Right cardiac atrium (tissue), 5 donors: ENCODE measurements around the gene PPDPF. TPM values are rescaled to one million over a fixed set of nuclear protein-coding genes. Genes with fewer than 3 reads are reported as not detected.

Source experiments
- ATAC-seq, 2 donors: fragments of 200-7000 bp; cut with Tn5 transposase; one replicate each; pipeline versions ENCODE4 v1.8.0 to v1.9.1; 2020; ENCODE audit warnings: moderate library complexity in 2 of 2, mild to moderate bottlenecking in 1 of 2
- DNase-seq, 3 donors: peaks; one replicate each; pipeline ENCODE4 v3.0.0-alpha.2; 2020
- H3K27ac ChIP-seq: one replicate; pipeline ENCODE4 v1.5.1; 2013; ENCODE audit warnings: mild to moderate bottlenecking, low read length, control low read depth, moderate library complexity
- H3K27me3 ChIP-seq: one replicate; pipeline ENCODE4 v1.6.1; 2013; ENCODE audit not compliant: control insufficient read depth, insufficient read depth
- H3K4me1 ChIP-seq: one replicate; pipeline ENCODE4 v1.6.1; 2013; ENCODE audit warnings: low read length; ENCODE audit not compliant: control insufficient read depth, insufficient read depth
- H3K4me3 ChIP-seq: one replicate; pipeline ENCODE4 v1.5.1; 2013; ENCODE audit warnings: low read length, control low read depth
- H3K9me3 ChIP-seq: one replicate; pipeline ENCODE4 v1.6.1; 2013; ENCODE audit warnings: low read length; ENCODE audit not compliant: control insufficient read depth
- WGBS: extraction: QIAGEN DNeasy Blood & Tissue Kit; methylation state at CpG from one replicate; pipeline ENCODE4 v1.1.7; 2013; 5-methylcytosine and 5-hydroxymethylcytosine counted together
- intact Hi-C, 4 donors: fragments of 100-400 bp; cut with DNase I; formaldehyde crosslinking; loops; one replicate each; pipeline versions ENCODE4 v1.11.0 to v1.14.0; 2022 to 2023
- polyA plus RNA-seq: library from polyadenylated mRNA; stranded (reverse); fragments of 200-250 nt; gene quantifications from one replicate; pipeline ENCODE4 v1.2.3, GENCODE V29; 2013
- total RNA-seq, 4 donors: library from RNA; stranded (reverse); fragmentation: NEBNext Ultra II Directional; extraction: Animal tissue kit (Norgen Biotek cat#: 25700); gene quantifications; one replicate each; pipeline ENCODE4 v1.2.1, GENCODE V29; 2021
- donor health status: healthy with polysubstance abuse.
- donor health status: DM: no; HTN: yes; CAD: no.
- donor health status: DM: no; HTN: no; CAD: no.
- donor health status: DM: no; HTN: yes; CAD: no; lungs with severe emphysema.
- donor health status: DM: yes; HTN: yes; CAD: no.

PPDPF gene
- total and polyA plus RNA-seq, 5 donors = 143 to 276 (median 236) TPM

DNA sequence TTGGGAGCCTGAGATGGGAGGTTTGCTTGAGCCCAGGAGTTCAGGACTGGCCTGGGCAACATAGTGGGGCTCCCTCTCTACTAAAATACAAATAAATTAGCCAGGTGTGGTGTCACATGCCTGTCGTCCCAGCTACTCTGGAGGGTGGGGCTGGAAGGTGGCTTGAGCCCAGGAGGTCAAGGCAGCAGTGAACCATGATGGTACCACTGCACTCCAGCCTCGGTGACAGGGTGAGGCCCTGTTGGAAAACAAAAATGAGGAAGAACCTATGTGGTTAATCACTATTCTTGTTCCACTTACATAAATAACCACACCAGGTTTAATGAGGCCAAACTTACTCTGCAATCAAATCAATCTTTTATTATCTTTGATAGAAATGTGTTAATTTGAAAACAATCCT, 5.4 kb downstream of the PPDPF start:
- H3K9me3 ChIP-seq = no peaks in the 10 kb centered on the region
- no peak overlapping the region for H3K4me3 ChIP-seq
- peak in 1 of 3 donors; percentile 43 for DNase-seq
- H3K27me3 ChIP-seq = no peaks in the 10 kb centered on the region
- WGBS = 31% methylated on average over 2 of the region's 2 CpGs
- H3K4me1 ChIP-seq = peaks cover 5% of the 10 kb centered on the region
- no peak overlapping the region for H3K27ac ChIP-seq
- no peak for ATAC-seq
- intact Hi-C loops = no loop called here

DNA sequence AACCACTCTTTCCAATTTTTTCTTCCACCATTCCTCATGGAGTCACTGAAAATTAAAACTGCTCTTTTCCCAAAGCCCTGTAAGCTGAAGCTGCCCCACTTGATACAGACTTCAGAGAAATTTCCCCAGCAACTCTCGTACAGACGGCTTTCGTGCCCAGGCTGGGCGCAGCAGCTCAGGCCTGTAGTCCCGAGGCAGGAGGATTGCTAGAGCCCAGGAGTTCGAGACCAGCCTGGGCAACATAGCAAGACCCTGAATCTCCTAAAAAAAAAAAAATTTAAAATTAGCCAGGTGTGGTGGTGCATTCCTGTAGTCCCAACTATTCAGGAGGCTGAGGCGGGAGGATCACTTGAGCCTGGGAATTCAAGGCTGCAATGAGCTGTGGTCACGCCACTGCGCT, 6.6 kb downstream of the PPDPF start:
- ATAC-seq = no peak
- peaks cover 3% of the 10 kb centered on the region for H3K4me1 ChIP-seq
- no peaks in the 10 kb centered on the region for H3K9me3 ChIP-seq
- H3K27ac ChIP-seq = no peak overlapping the region
- no peak overlapping the region for H3K4me3 ChIP-seq
- 87% methylated on average over 9 of the region's 9 CpGs for WGBS
- intact Hi-C loops = no loop called here
- DNase-seq = peak in 1 of 3 donors; percentile 33
- H3K27me3 ChIP-seq = no peaks in the 10 kb centered on the region

GRCh38 chr20:63529180-63529860, 8.8 kb downstream of the PPDPF start:
- Histone ChIP-seq H3K27ac (no peak overlapping the region), H3K4me1 (no peaks in the 10 kb centered on the region), H3K9me3 (no peaks in the 10 kb centered on the region), H3K27me3 (no peaks in the 10 kb centered on the region), H3K4me3 (no peak overlapping the region)
- ATAC-seq (peak in 1 of 2 donors; percentile 6), DNase-seq (peak in 2 of 3 donors; percentile 45 to 61)
- intact Hi-C loops = no loop called here
- whole genome bisulfite sequencing = 75% methylated on average over 27 of the region's 27 CpGs

DNA sequence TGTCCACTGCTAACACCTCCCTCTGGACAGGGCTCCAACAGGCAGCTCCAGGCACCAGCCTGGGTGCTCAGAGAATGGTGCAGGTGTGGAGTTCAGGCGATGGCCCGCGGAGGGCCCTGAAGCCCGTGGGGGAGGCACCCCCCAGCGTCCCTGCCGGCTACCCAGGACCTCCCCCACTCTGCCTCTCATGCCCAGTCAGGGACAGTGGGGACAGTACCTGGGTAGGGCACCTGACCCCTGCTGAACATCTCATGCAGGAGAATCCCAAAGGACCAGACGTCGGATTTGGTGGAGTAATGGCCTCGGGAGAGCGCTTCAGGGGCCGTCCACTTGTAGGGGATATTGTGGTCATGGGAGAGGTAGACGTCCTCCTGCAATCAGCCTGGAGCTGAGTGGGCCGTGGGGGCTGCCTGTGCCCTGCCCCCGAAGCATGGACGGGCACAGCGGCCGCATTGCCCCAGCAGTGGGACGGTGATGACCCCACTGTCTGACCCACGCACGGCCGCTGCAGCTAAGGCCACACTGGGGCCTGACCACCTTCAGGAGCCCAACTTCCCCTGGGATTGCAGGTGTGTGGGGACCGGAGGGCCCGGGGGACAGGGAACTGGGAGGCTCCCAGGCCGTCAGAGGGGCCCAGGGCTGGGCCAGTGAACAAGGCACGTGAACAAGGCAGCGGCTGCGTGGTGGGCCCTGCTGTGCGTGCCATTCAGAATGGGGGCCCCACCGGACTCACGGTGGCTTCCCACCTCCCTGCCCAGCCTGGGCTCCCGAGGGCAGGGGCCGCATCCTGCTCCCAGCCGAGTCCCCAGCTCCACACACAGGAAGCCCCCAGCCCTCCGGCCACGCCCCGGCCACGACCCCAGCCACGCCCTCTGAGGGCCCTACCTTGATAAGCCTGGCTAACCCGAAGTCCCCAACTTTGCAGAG, 9.6 kb downstream of the PPDPF start:
- no peaks in the 10 kb centered on the region for H3K4me1 ChIP-seq
- no peaks in the 10 kb centered on the region for H3K27me3 ChIP-seq
- H3K27ac ChIP-seq = no peak overlapping the region
- WGBS = 73% methylated on average over 39 of the region's 39 CpGs
- ATAC-seq (peak in 1 of 2 donors; percentile 10), DNase-seq (peak; percentile 14 to 61 (median 51))
- H3K4me3 ChIP-seq = no peak overlapping the region
- H3K9me3 ChIP-seq = no peaks in the 10 kb centered on the region
- intact Hi-C loops = loop anchor here in 2 of 4 donors (10.0 kb wide), 2 partner anchors 255 to 445 kb away; partner anchors contain the start of gene SAMD10 (in 1 of the 2)

DNA sequence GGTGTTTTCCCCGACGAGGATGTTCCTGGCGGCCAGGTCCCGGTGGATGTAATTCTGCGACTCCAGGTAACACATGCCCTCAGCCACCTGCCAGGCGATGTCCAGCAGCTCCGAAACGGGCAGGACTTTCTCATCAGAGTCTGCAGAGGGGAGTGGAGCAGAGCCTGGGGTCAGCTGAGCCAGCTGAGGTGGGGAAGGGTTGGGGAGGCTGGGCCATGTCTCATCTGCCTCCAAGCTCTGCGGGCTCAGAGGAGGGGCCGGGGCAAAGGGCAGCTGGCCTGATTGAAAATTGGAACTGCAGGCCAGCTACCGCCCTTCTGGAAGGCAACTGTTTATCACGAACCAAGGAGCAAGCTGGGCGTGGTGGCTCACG, 10.2 kb downstream of the PPDPF start:
- Histone ChIP-seq H3K4me1 (no peaks in the 10 kb centered on the region), H3K27me3 (no peaks in the 10 kb centered on the region), H3K9me3 (no peaks in the 10 kb centered on the region), H3K4me3 (no peak overlapping the region), H3K27ac (no peak overlapping the region)
- ATAC-seq (no peak), DNase-seq (peak in 1 of 3 donors; percentile 34)
- intact Hi-C loops = loop anchor here in 2 of 4 donors (10.0 kb wide), 2 partner anchors 254 to 444 kb away; partner anchors contain the start of gene SAMD10 (in 1 of the 2)
- WGBS = 67% methylated on average over 14 of the region's 14 CpGs

- Histone ChIP-seq H3K4me3 (no peak overlapping the region), H3K27me3 (no peaks in the 10 kb centered on the region), H3K4me1 (no peaks in the 10 kb centered on the region), H3K9me3 (no peaks in the 10 kb centered on the region), H3K27ac (no peak overlapping the region)
- 77% methylated on average over 27 of the region's 27 CpGs for WGBS
- ATAC-seq = no peak
- intact Hi-C loops = loop anchor here in 2 of 4 donors (10.0 kb wide), 2 partner anchors 253 to 443 kb away; partner anchors contain the start of gene SAMD10 (in 1 of the 2)
- DNase-seq = peak in 1 of 3 donors; percentile 33
These were observed 11.3 kb downstream of the PPDPF start for GRCh38 chr20:63531686-63532448.

- DNase-seq (peak in 2 of 3 donors; percentile 31 to 47), ATAC-seq (no peak)
- Histone ChIP-seq H3K4me3 (no peak overlapping the region), H3K27me3 (no peaks in the 10 kb centered on the region), H3K4me1 (no peaks in the 10 kb centered on the region), H3K27ac (no peak overlapping the region), H3K9me3 (no peaks in the 10 kb centered on the region)
- intact Hi-C loops = loop anchor here in 2 of 4 donors (10.0 kb wide), 2 partner anchors 252 to 442 kb away; partner anchors contain the start of gene SAMD10 (in 1 of the 2)
- WGBS = 73% methylated on average over 24 of the region's 24 CpGs
These were observed 11.9 kb downstream of the PPDPF start for GRCh38 chr20:63532449-63532971.

- DNase-seq = peak in 2 of 3 donors; percentile 28 to 49
- no peaks in the 10 kb centered on the region for H3K27me3 ChIP-seq
- no peak for ATAC-seq
- no peaks in the 10 kb centered on the region for H3K9me3 ChIP-seq
- H3K4me3 ChIP-seq = no peak overlapping the region
- no peaks in the 10 kb centered on the region for H3K4me1 ChIP-seq
- intact Hi-C loops = loop anchor here in 2 of 4 donors (10.0 kb wide), 2 partner anchors 251 to 441 kb away; partner anchors contain the start of gene SAMD10 (in 1 of the 2)
- 70% methylated on average over 14 of the region's 14 CpGs for WGBS
- H3K27ac ChIP-seq = no peak overlapping the region
These were observed 12.8 kb downstream of the PPDPF start for GRCh38 chr20:63533388-63533787.

DNA sequence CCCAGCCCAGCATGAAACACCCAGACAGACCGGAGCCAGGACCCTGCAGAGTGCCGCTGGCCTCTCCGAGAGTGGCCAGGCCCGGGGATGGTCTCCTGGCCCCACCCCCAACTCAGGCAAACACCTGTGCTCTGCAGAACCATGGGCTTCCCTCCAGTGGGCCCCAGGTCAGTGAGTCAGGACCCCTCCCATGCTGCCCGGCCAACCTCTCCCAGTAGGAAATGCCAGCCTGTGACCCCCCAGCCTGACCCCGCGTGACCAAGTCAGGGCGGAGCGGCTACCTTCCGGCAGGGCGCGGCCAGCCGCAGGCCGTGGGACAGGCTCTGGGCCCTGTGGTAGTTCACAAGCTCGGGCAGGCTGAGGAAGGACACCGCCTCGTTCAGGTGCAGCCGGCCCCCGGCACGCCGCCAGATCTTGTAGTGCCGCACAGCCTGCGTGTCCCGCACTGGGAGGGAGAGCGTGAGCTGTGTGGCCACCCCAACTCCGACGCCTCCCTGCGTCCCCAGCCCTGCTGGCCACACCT, 13.4 kb downstream of the PPDPF start:
- H3K9me3 ChIP-seq = no peaks in the 10 kb centered on the region
- ATAC-seq (no peak), DNase-seq (peak in 2 of 3 donors; percentile 34 to 67)
- intact Hi-C loops = loop anchor here in 2 of 4 donors (10.0 kb wide), 2 partner anchors 251 to 441 kb away; partner anchors contain the start of gene SAMD10 (in 1 of the 2)
- no peaks in the 10 kb centered on the region for H3K4me1 ChIP-seq
- H3K27me3 ChIP-seq = no peaks in the 10 kb centered on the region
- H3K4me3 ChIP-seq = no peak overlapping the region
- WGBS = 66% methylated on average over 28 of the region's 28 CpGs
- no peak overlapping the region for H3K27ac ChIP-seq

- H3K27ac ChIP-seq = no peak overlapping the region
- H3K9me3 ChIP-seq = no peaks in the 10 kb centered on the region
- DNase-seq (peak in 2 of 3 donors; percentile 30 to 56), ATAC-seq (no peak)
- H3K4me1 ChIP-seq = no peaks in the 10 kb centered on the region
- no peak overlapping the region for H3K4me3 ChIP-seq
- no peaks in the 10 kb centered on the region for H3K27me3 ChIP-seq
- WGBS = 57% methylated on average over 12 of the region's 12 CpGs
- intact Hi-C loops = loop anchor here in 2 of 4 donors (10.0 kb wide), 2 partner anchors 250 to 440 kb away; partner anchors contain the start of gene SAMD10 (in 1 of the 2)
These were observed 13.9 kb downstream of the PPDPF start for GRCh38 chr20:63534427-63534830.
